GM12878 (cell line): ENCODE results near the gene GPR173. TPM values are rescaled to one million over a fixed set of nuclear protein-coding genes. Genes with fewer than 3 reads are reported as not detected.

Experiments used
- ATAC-seq: fragments of 200-7000 bp; cut with Tn5 transposase; 3 replicates; pipeline ENCODE4 v1.9.1; 2020; ENCODE audit warnings: mild to moderate bottlenecking, moderate library complexity
- BruUV-seq: library from RNA; stranded (reverse); fragments of 400-500 nt; replicated peaks from 2 replicates; lab custom pipeline; 2021; lab: Mats Ljungman, UMichigan
- CTCF ChIA-PET: fragments of 300-600 bp; sonication (Branson Sonifier 250); formaldehyde crosslinking; extraction: SDS; loops from one replicate; lab custom pipeline; 2021; ENCODE audit warnings: inconsistent platforms; lab: Yijun Ruan, JAX
- POLR2A ChIA-PET: fragments of 350-600 bp; formaldehyde crosslinking; extraction: SDS; loops from one replicate; lab custom pipeline; 2021; ENCODE audit warnings: inconsistent platforms; lab: Charles Lee
- RAD21 ChIA-PET: fragments of 300-600 bp; sonication (Branson Sonifier 250); formaldehyde crosslinking; loops from one replicate; lab custom pipeline; 2023; ENCODE audit warnings: antibody characterized with exemption; ENCODE audit not compliant: unreplicated experiment; lab: Charles Lee
- SMC1A ChIA-PET: fragments of 300-600 bp; sonication (Branson Sonifier 250); formaldehyde crosslinking; loops from one replicate; lab custom pipeline; 2023; ENCODE audit not compliant: unreplicated experiment, uncharacterized antibody; lab: Charles Lee
- DNase-seq: peaks from one replicate; pipeline ENCODE4 v3.0.0-alpha.2; 2011; ENCODE audit warnings: low read depth, low spot score
- FAIRE-seq: peaks from 3 replicates; lab custom pipeline; 2011; peaks lifted over from hg19 to GRCh38; lab: Jason Lieb, UNC
- H2AFZ ChIP-seq: 2 replicates; pipeline ENCODE4 v1.6.0; 2011; ENCODE audit warnings: low read depth, low read length, control low read depth; ENCODE audit not compliant: control insufficient read depth
- H3K27ac ChIP-seq: 2 replicates; pipeline ENCODE4 v1.5.1; 2011; ENCODE audit warnings: control low read depth; ENCODE audit not compliant: control insufficient read depth, insufficient read depth
- H3K27me3 ChIP-seq, 2 experiments: replicated peaks in 1 of 2; 2 replicates each; pipeline versions ENCODE4 v1.6.0 to v1.6.1; 2011; ENCODE audit warnings: low read length in 1 of 2; ENCODE audit not compliant: control insufficient read depth in 2 of 2, insufficient read depth in 2 of 2
- H3K36me3 ChIP-seq, 2 experiments: 2 replicates each; pipeline ENCODE4 v1.5.1; 2011; ENCODE audit warnings: low read length in 1 of 2; ENCODE audit not compliant: control insufficient read depth in 2 of 2, insufficient read depth in 2 of 2
- H3K4me1 ChIP-seq: 2 replicates; pipeline ENCODE4 v1.6.1; 2011; ENCODE audit warnings: mild to moderate bottlenecking, low read length, moderate library complexity, mixed read lengths; ENCODE audit not compliant: control insufficient read depth, insufficient read depth
- H3K4me2 ChIP-seq: 2 replicates; pipeline ENCODE4 v1.6.0; 2011; ENCODE audit warnings: control low read depth; ENCODE audit not compliant: control insufficient read depth, insufficient read depth
- H3K4me3 ChIP-seq: fragments of 200-600 bp; sonication (generic); 2 replicates; pipeline ENCODE4 v1.5.1; 2016
- H3K79me2 ChIP-seq: 2 replicates; pipeline ENCODE4 v1.6.0; 2011; ENCODE audit warnings: low read length; ENCODE audit not compliant: control insufficient read depth, insufficient read depth
- H3K9ac ChIP-seq: 2 replicates; pipeline ENCODE4 v1.8.0; 2011; ENCODE audit warnings: low read length, control low read depth, mixed read lengths; ENCODE audit not compliant: control insufficient read depth, insufficient read depth
- H3K9me3 ChIP-seq: replicated peaks from 3 replicates; pipeline ENCODE4 v1.5.1; 2011; ENCODE audit warnings: mild to moderate bottlenecking, low read length; ENCODE audit not compliant: control insufficient read depth, insufficient read depth
- H4K20me1 ChIP-seq: 2 replicates; pipeline ENCODE4 v1.6.0; 2011; ENCODE audit not compliant: control insufficient read depth, insufficient read depth
- CBX5 ChIP-seq: sonication (generic); IDR thresholded peaks from 2 replicates; pipeline ENCODE4 v1.6.1; 2016; ENCODE audit warnings: low read depth, moderate library complexity, mild to moderate bottlenecking, inconsistent platforms
- CHD2 ChIP-seq: IDR thresholded peaks from 2 replicates; pipeline ENCODE4 v1.6.1; 2011; ENCODE audit warnings: low read depth, low read length, improper control_type of control experiment, borderline replicate concordance
- ESRRA ChIP-seq: IDR thresholded peaks from 2 replicates; pipeline ENCODE4 v1.6.1; 2012; ENCODE audit warnings: mild to moderate bottlenecking, low read length, improper control_type of control experiment
- FOS ChIP-seq: IDR thresholded peaks from 3 replicates; pipeline ENCODE4 v1.6.1; 2011; ENCODE audit warnings: borderline replicate concordance; ENCODE audit not compliant: insufficient read length; ENCODE audit errors: extremely low read depth
- MYB ChIP-seq: fragments of 150-350 bp; IDR thresholded peaks from 2 replicates; pipeline ENCODE4 v1.6.1; 2014; ENCODE audit warnings: mild to moderate bottlenecking, low read depth, low read length, borderline replicate concordance
- RFX5 ChIP-seq: IDR thresholded peaks from 2 replicates; pipeline ENCODE4 v1.6.1; 2011; ENCODE audit warnings: low read depth, low read length, improper control_type of control experiment
- TBL1XR1 ChIP-seq: IDR thresholded peaks from 2 replicates; pipeline ENCODE4 v1.6.1; 2012; ENCODE audit warnings: low read depth, low read length, improper control_type of control experiment
- ZBTB4 ChIP-seq: fragments of 450-650 bp; formaldehyde crosslinking; IDR thresholded peaks from 2 replicates; pipeline ENCODE4 v1.4.0; 2022; ENCODE audit warnings: mild to moderate bottlenecking, moderate library complexity
- ZBTB40 ChIP-seq: fragments of 450-650 bp; IDR thresholded peaks from 2 replicates; pipeline ENCODE4 v1.6.1; 2016; ENCODE audit warnings: mild to moderate bottlenecking, moderate library complexity, borderline replicate concordance
- ZNF274 ChIP-seq: IDR thresholded peaks from one replicate; pipeline ENCODE4 v1.8.0; 2011; ENCODE audit not compliant: insufficient read length, insufficient read depth
- WGBS: methylation state at CpG from one replicate; pipeline ENCODE4 v1.1.6; 2016; ENCODE audit warnings: low lambda C conversion rate; ENCODE audit not compliant: insufficient replicate concordance, insufficient coverage; ENCODE audit errors: missing lambda C conversion rate; 5-methylcytosine and 5-hydroxymethylcytosine counted together
- in situ Hi-C: fragments of 300-500 bp; cut with MboI; formaldehyde crosslinking; loops from 9 replicates; pipeline ENCODE4 v1.14.3; 2018; ENCODE audit warnings: mixed read lengths
- intact Hi-C: fragments of 100-400 bp; cut with micrococcal nuclease; formaldehyde crosslinking; loops from one replicate; pipeline ENCODE4 v1.14.2; 2022; ENCODE audit not compliant: unreplicated experiment
- polyA plus RNA-seq, 11 experiments: library from polyadenylated mRNA; depleted of rRNA in 4 of 11; unstranded in 6 of 11; stranded (reverse) in 5 of 11; fragments of >200 nt; fragmentation: Nextera tagmentation in 4 of 11; fragmentation: Illumina TruSeq in 1 of 11; extraction: Ambion mirVana in 4 of 11; extraction: Trizol in 1 of 11; gene quantifications; 1 replicate in 1 of 11; 2 replicates in 10 of 11; pipeline versions ENCODE4 v1.2.1 to v1.2.3, GENCODE V29; 2011 to 2016; ENCODE audit warnings: inconsistent platforms in 2 of 11, missing spikeins in 2 of 11, low read depth in 1 of 11
- total RNA-seq, 4 experiments: library from RNA; depleted of rRNA in 3 of 4; stranded (reverse); fragments of >200 nt in 3 of 4; fragmentation: Illumina TruSeq in 1 of 4; extraction: Trizol in 1 of 4; gene quantifications; 2 replicates each; pipeline versions ENCODE4 v1.2.1 to v1.2.3, GENCODE V29; 2013 to 2021
- TF ChIP-seq, protein P1 (sequence below): fragments of 450-650 bp; IDR thresholded peaks from 2 replicates; pipeline ENCODE4 v1.6.1; 2018; ENCODE audit warnings: borderline replicate concordance, mild to moderate bottlenecking; ENCODE audit not compliant: partially characterized antibody

The GPR173 gene
- total and polyA plus RNA-seq, 10 of the 15 experiments (the other 5 are each of a cell fraction or from before 2014, with no cell fraction given) = 0.04 to 0.24 (median 0.12) TPM; not detected in 4

- H3K4me1 ChIP-seq = no peaks in the 10 kb centered on the region
- SMC1A ChIA-PET = interaction anchor here (0.9 kb wide), 1 partner anchor 171 kb away, joined by 3 read pairs; no protein-coding TSS in a partner anchor
- no peak overlapping the region for H3K27ac ChIP-seq
- CTCF ChIA-PET = interaction anchor here (1.3 kb wide), 1 partner anchor 15 kb away, joined by 3 read pairs; no protein-coding TSS in a partner anchor
- no peaks in the 10 kb centered on the region for H3K36me3 ChIP-seq
- no peak for TF ChIP-seq FOS
- no peak for TF ChIP-seq RFX5
- no peak for TF ChIP-seq ZNF274
- TF ChIP-seq CHD2 = no peak
- TF ChIP-seq, protein P1, sequence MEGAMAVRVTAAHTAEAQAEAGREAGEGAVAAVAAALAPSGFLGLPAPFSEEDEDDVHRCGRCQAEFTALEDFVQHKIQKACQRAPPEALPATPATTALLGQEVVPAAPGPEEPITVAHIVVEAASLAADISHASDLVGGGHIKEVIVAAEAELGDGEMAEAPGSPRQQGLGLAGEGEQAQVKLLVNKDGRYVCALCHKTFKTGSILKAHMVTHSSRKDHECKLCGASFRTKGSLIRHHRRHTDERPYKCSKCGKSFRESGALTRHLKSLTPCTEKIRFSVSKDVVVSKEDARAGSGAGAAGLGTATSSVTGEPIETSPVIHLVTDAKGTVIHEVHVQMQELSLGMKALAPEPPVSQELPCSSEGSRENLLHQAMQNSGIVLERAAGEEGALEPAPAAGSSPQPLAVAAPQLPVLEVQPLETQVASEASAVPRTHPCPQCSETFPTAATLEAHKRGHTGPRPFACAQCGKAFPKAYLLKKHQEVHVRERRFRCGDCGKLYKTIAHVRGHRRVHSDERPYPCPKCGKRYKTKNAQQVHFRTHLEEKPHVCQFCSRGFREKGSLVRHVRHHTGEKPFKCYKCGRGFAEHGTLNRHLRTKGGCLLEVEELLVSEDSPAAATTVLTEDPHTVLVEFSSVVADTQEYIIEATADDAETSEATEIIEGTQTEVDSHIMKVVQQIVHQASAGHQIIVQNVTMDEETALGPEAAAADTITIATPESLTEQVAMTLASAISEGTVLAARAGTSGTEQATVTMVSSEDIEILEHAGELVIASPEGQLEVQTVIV = no peak
- no peak for TF ChIP-seq TBL1XR1
- TF ChIP-seq ZBTB40 = no peak
- TF ChIP-seq ZBTB4 (CRISPR knock-in tag) = no peak
- TF ChIP-seq CBX5 = no peak
- TF ChIP-seq ESRRA = no peak
- no peak for TF ChIP-seq MYB
- TF ChIP-seq, all 136 proteins: peak for 0
- DNase-seq (no peak), ATAC-seq (no peak), FAIRE-seq (no peak)
- no TSS peak for BruUV-seq
- Histone ChIP-seq H3K79me2 (peaks cover 6% of the 10 kb centered on the region), H3K9ac (no peak overlapping the region), H3K9me3 (no peaks in the 10 kb centered on the region), H3K4me3 (no peak overlapping the region), H4K20me1 (no peaks in the 10 kb centered on the region), H3K27me3 (no peaks in the 10 kb centered on the region), H2AFZ (no peak overlapping the region), H3K4me2 (no peak overlapping the region)
- intact Hi-C loops = no loop called here
- ChIA-PET RAD21 (no interaction called here), POLR2A (no interaction called here)
- in situ Hi-C loops = no loop called here
- 76% methylated on average over 3 of the region's 3 CpGs for WGBS
These were observed 47.2 kb downstream of the GPR173 start for GRCh38 chrX:53095796-53096195.
